Measurements from ENCODE around the gene RNF34. TPM values are rescaled to one million over a fixed set of nuclear protein-coding genes. Genes with fewer than 3 reads are reported as not detected.

Gene RNF34
- total RNA-seq, 1 experiment from 2014 or later: 43.7 TPM

GRCh38 chr12:121357331-121357730, 42.6 kb upstream of the RNF34 start:
- no peaks in the 10 kb centered on the region for H3K9me2 ChIP-seq (ENCODE audit: insufficient read depth)
- no peak overlapping the region for H3K27ac ChIP-seq
- BruUV-seq (replicated peaks): no TSS peak
- no peaks in the 10 kb centered on the region for H3K27me3 ChIP-seq (ENCODE audit: insufficient read depth, low read depth)
- H3K4me3 ChIP-seq: no peak overlapping the region
- no peaks in the 10 kb centered on the region for H3K9me3 ChIP-seq (ENCODE audit: insufficient read depth, low read depth)
- ChIA-PET CTCF (interaction anchor here (0.6 kb wide), 1 partner anchor 15 kb away, joined by 3 read pairs; no protein-coding TSS in a partner anchor), POLR2A (ENCODE audit: unreplicated experiment) (no interaction called here)
- H2AFZ ChIP-seq: no peak overlapping the region
- H3K79me2 ChIP-seq (ENCODE audit: low read depth): no peaks in the 10 kb centered on the region
- H3K36me3 ChIP-seq (ENCODE audit: low read depth): no peaks in the 10 kb centered on the region
- intact Hi-C loops (cut with micrococcal nuclease; ENCODE audit: unreplicated experiment): no loop called here
- no peaks in the 10 kb centered on the region for H3F3A ChIP-seq (ENCODE audit: insufficient read depth, low read depth)
- TF ChIP-seq EZH2 (IDR thresholded peaks at IDR 0.05; ENCODE audit: low read depth) (no peak), CTCF (conservative IDR thresholded peaks at IDR 0.05) (no peak)
- DNase-seq: no peak
- 0 out of 2 replicates have a peak, but pooled peaks cover 6% of the 10 kb centered on the region for H3K4me1 ChIP-seq (replicated peaks; ENCODE audit: insufficient read depth)
- no peak overlapping the region for H3K4me2 ChIP-seq
- H4K20me1 ChIP-seq (ENCODE audit: insufficient read depth): no peaks in the 10 kb centered on the region

GRCh38 chr12:121358073-121358472, 41.8 kb upstream of the RNF34 start:
- H3K27me3 ChIP-seq (ENCODE audit: insufficient read depth, low read depth): no peaks in the 10 kb centered on the region
- ChIA-PET CTCF (interaction anchor here (0.6 kb wide), 1 partner anchor 14 kb away, joined by 3 read pairs; no protein-coding TSS in a partner anchor), POLR2A (ENCODE audit: unreplicated experiment) (no interaction called here)
- no peak for TF ChIP-seq EZH2 (IDR thresholded peaks at IDR 0.05; ENCODE audit: low read depth)
- H3K36me3 ChIP-seq (ENCODE audit: low read depth): no peaks in the 10 kb centered on the region
- BruUV-seq (replicated peaks): no TSS peak
- H3K4me3 ChIP-seq: no peak overlapping the region
- no peak overlapping the region for H2AFZ ChIP-seq
- H3F3A ChIP-seq (ENCODE audit: insufficient read depth, low read depth): no peaks in the 10 kb centered on the region
- no peak for DNase-seq
- intact Hi-C loops (cut with micrococcal nuclease; ENCODE audit: unreplicated experiment): no loop called here
- no peaks in the 10 kb centered on the region for H4K20me1 ChIP-seq (ENCODE audit: insufficient read depth)
- no peaks in the 10 kb centered on the region for H3K9me3 ChIP-seq (ENCODE audit: insufficient read depth, low read depth)
- no peaks in the 10 kb centered on the region for H3K79me2 ChIP-seq (ENCODE audit: low read depth)
- H3K4me1 ChIP-seq (replicated peaks; ENCODE audit: insufficient read depth): 0 out of 2 replicates have a peak, but pooled peaks cover 2% of the 10 kb centered on the region
- H3K4me2 ChIP-seq: no peak overlapping the region
- no peak overlapping the region for H3K27ac ChIP-seq
- H3K9me2 ChIP-seq (ENCODE audit: insufficient read depth): no peaks in the 10 kb centered on the region

- intact Hi-C loops (cut with micrococcal nuclease; ENCODE audit: unreplicated experiment): no loop called here
- Histone ChIP-seq H3F3A (ENCODE audit: insufficient read depth, low read depth) (no peaks in the 10 kb centered on the region), H3K79me2 (ENCODE audit: low read depth) (no peaks in the 10 kb centered on the region), H3K9me2 (ENCODE audit: insufficient read depth) (no peaks in the 10 kb centered on the region), H3K27me3 (ENCODE audit: insufficient read depth, low read depth) (no peaks in the 10 kb centered on the region), H2AFZ (no peak overlapping the region), H3K36me3 (ENCODE audit: low read depth) (no peaks in the 10 kb centered on the region), H3K4me2 (no peak overlapping the region), H4K20me1 (ENCODE audit: insufficient read depth) (no peaks in the 10 kb centered on the region), H3K27ac (no peak overlapping the region), H3K4me3 (no peak overlapping the region), H3K4me1 (replicated peaks; ENCODE audit: insufficient read depth) (no peaks in the 10 kb centered on the region), H3K9me3 (ENCODE audit: insufficient read depth, low read depth) (no peaks in the 10 kb centered on the region)
- no TSS peak for BruUV-seq (replicated peaks)
- ChIA-PET CTCF (no interaction called here), POLR2A (ENCODE audit: unreplicated experiment) (no interaction called here)
- TF ChIP-seq CTCF (conservative IDR thresholded peaks at IDR 0.05): no peak
- TF ChIP-seq EZH2 (IDR thresholded peaks at IDR 0.05; ENCODE audit: low read depth): no peak
- no peak for DNase-seq
Measured at GRCh38 chr12:121364683-121365121, 35.2 kb upstream of the RNF34 start.
